Ramos (cell line): ENCODE results near the gene LRRC32.

Experiments used
- in situ Hi-C: fragments of 300-500 bp; cut with MboI; formaldehyde crosslinking; loops from one replicate; pipeline ENCODE4 v1.14.3; 2022; ENCODE audit warnings: low sequenced_read_pairs; ENCODE audit not compliant: unreplicated experiment

The LRRC32 gene

DNA sequence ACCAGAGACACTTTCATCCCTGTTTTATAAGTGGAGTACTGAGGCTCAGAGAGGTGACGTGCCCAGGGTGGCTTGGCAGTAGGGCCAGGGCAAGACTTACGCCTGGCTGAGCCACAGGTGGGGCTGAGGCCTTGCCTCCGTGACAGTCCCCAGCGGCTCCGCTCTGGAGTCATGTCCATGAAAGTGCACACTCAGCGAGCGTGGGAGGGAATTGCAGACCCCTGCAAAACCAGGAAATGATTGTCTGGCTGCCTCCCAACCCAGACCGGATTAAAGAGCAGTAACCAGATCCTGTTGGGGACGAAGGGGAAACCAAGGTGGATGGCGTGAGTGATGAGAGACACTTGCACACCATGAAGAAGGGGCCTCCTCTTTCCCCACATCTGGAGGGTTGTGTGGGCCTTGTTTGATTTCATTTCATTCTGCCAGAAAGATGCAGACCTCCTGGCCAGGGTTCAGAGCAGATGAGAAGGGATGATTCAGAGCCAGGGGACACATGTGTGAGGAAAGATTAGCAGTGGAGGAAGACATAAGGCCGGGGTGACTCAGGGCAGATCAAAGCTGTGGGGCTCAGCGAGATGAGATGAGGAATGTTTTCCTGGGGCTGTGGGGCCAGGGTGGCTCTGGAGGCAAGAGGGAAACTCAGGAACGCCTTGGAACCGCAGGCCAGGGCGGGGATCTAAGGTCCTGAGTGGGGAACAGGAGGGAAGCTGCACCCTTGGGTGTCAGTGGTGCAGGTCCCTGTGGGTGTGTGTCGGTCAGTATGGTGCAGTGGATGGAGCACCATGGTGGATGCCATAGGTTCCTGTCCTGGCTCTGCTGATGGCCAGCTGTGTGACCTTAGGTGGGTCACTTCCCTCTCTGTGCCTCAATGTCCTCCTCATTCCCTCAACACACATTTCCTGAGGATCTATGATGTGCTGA, 29.9 kb upstream of the LRRC32 start:
- in situ Hi-C loops, result no loop called here

GRCh38 chr11:76699451-76700091, 29.0 kb upstream of the LRRC32 start:
- in situ Hi-C loops, result loop anchor here (25.0 kb wide), 1 partner anchor 487 kb away; the partner anchor contains the start of gene WNT11

DNA sequence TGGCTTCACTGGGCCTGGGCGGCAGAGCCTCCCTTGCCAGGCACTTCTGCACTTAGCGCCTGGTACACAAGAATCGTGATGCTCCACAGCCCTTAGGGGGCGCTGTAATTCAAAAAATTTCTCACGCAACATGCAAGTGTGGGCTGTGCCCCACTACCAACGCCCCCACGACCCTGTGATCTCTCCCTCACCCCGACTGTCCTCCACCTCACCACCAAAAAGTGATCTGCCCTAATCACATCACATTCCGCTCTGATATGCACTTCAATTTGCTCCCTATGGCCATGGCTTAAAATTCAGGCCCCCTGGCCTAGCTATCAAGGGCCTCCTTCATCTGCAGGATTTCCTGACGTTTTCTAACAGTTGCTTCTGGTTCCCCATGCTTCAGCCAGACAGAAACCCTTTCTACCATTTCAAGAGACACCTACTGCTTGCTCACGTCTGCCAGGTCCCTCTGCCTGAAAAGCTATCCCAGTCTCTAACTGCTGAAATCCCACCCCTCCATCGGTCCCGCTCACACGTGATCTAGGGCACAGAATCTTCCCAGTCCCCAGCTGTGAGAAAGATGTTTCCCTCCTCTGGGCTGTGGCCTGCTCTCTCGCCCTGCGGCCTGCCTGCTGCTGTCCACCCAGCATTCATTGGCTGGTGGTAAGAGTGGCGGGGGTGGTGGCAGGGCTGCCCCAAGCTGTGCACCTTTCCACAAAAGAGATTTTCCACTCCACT, 27.9 kb upstream of the LRRC32 start:
- in situ Hi-C loops, result loop anchor here (25.0 kb wide), 1 partner anchor 486 kb away; the partner anchor contains the start of gene WNT11

DNA sequence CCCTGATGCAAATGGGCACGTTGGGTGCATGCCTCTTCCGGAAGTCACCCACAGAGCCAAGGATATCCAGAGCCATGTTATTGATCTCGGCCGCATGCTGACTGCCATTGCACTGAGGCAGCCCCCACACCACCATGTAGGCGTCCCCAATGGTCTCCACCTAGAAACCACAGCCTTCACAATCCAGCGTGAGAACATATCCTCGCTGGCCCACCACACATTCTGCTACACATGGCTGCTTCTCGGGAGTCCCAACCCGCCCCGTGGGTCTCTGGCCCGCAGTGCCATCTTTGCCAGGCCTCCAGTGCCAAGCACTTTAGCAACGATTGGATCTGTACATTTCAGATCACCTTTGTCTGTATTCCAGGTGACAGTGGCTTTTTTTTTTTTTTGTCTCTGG, 26.2 kb upstream of the LRRC32 start:
- in situ Hi-C loops, result loop anchor here (25.0 kb wide), 1 partner anchor 484 kb away; the partner anchor contains the start of gene WNT11

- in situ Hi-C loops, result loop anchor here (25.0 kb wide), 1 partner anchor 483 kb away; the partner anchor contains the start of gene WNT11
Observed at GRCh38 chr11:76695771-76696170, 25.2 kb upstream of the LRRC32 start.

GRCh38 chr11:76695133-76695532, 24.6 kb upstream of the LRRC32 start:
- in situ Hi-C loops, result loop anchor here (25.0 kb wide), 1 partner anchor 483 kb away; the partner anchor contains the start of gene WNT11

DNA sequence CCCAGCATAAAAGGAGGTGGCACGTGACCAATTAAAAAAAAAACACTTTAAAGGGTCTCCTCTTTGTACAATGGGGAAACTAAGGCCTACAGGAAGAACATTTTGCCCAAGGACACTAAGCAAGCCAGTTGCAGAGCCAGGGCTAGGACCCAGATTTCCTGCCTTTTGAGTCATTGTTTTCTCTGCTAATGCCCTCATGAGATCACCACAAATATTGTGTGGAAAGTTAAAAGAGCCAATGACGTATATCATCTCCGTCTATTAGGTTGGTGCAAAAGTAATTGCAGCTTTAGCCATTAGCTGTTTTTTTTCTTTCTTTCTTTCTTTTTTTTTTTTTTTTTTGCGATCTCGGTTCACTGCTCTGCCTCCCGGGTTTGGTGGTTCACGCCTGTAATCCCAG, 24.1 kb upstream of the LRRC32 start:
- in situ Hi-C loops, result loop anchor here (25.0 kb wide), 1 partner anchor 482 kb away; the partner anchor contains the start of gene WNT11

GRCh38 chr11:76693806-76694205, 23.3 kb upstream of the LRRC32 start:
- in situ Hi-C loops, result loop anchor here (25.0 kb wide), 1 partner anchor 482 kb away; the partner anchor contains the start of gene WNT11

DNA sequence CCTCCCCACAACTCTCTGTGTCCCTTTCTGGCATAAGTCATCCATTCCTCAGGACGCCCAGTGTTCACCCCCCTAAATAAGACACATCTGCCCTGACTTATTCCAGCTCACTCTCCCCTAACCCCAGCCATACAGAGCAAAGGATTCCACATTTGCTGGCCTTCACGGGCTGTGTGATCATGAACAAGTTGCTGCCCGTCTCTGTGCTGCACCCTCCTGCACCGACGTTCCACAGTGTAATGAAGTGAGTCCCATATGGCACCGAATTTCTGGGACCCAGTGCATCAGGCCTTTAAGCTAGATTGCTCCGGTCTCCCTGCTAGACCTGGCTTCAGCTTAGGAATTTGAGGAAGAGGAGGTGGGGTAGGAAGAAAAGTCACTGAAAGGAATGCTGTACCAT, 22.4 kb upstream of the LRRC32 start:
- in situ Hi-C loops, result loop anchor here (25.0 kb wide), 1 partner anchor 481 kb away; the partner anchor contains the start of gene WNT11

- in situ Hi-C loops, result loop anchor here (25.0 kb wide), 1 partner anchor 479 kb away; the partner anchor contains the start of gene WNT11
Observed at GRCh38 chr11:76691655-76692054, 21.1 kb upstream of the LRRC32 start.

GRCh38 chr11:76690736-76691135, 20.2 kb upstream of the LRRC32 start:
- in situ Hi-C loops, result loop anchor here (25.0 kb wide), 1 partner anchor 478 kb away; the partner anchor contains the start of gene WNT11

GRCh38 chr11:76689313-76690260, 19.0 kb upstream of the LRRC32 start:
- in situ Hi-C loops, result loop anchor here (25.0 kb wide), 1 partner anchor 477 kb away; the partner anchor contains the start of gene WNT11

DNA sequence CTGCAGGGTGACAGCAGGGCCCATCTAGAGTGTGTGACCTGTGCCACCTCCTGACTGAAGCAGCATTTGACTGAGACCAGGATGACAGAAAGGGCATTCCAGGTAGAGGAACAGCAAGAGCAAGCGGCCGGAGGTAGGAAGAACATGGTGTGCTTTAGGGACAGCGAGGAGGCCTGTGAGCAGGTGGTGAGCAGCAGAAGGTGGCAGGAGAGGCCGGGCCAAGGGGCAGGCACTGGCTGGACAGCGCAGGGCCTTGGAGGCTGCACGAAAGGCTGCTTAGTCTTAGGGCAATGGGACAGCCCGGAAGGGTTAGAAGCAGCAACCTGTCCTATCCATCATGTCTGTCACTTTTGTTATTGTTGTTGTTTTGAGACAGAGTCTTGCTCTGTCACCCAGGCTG, 17.6 kb upstream of the LRRC32 start:
- in situ Hi-C loops, result loop anchor here (25.0 kb wide), 1 partner anchor 476 kb away; the partner anchor contains the start of gene WNT11

DNA sequence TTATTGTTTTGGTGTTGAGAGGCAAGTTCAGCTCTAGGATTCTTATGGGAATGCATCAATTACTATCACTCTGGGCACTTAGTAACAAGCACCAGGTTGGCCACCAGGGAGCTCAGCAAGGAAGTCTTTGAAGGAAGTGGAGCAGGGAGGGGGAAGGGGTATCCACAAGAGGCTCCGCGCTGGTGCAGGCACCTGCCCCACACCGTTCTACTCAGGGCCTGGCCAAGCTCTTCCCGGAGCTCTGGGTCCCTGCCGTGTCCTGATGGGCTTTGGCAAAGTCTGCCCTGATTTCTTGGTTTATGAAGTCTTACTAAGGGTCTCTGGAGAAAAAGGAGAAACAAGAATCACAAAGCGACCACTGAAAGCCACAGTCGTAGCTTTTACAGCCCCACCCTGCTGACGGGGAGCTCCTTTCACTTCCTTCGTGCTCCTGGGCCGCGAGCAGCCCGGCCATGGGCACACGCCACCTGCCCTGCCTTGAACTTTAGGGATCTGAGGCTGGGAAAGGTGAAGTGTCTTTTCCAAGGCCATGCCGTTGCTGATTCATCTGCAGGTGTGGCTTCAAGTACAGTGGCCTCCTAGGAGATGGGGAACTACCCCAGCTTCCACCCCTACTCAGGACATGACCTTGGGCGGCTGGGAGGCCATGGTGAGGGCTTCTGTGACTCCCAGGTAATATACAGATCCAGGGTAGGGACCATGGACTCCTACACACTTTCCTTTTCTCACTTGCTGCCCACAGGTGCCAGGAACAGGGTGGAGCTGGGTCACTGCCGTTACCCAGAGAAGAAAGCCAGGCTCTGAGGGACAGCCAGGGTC, 15.9 kb upstream of the LRRC32 start:
- in situ Hi-C loops, result loop anchor here (25.0 kb wide), 1 partner anchor 474 kb away; the partner anchor contains the start of gene WNT11

- in situ Hi-C loops, result loop anchor here (25.0 kb wide), 1 partner anchor 474 kb away; the partner anchor contains the start of gene WNT11
Observed at GRCh38 chr11:76685831-76686230, 15.3 kb upstream of the LRRC32 start.

DNA sequence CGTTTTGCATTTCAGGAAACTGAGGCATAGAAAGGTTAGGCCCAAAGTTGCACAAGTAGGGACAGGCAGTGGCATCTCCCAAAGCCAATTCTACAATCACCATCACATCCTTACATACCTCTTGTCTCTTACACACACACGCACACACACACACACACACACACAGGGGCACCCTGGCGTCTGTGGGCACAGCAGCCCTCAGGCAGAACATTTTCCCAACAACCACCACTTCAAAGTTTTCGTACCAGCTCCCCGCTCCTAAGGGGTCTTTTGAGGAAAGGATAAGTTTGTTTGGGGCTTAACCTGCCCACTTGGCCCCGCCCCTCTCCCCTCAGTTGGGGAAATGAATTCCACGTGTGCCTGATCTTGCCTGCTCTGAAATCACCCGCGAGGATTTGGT, 14.7 kb upstream of the LRRC32 start:
- in situ Hi-C loops, result loop anchor here (25.0 kb wide), 1 partner anchor 473 kb away; the partner anchor contains the start of gene WNT11

DNA sequence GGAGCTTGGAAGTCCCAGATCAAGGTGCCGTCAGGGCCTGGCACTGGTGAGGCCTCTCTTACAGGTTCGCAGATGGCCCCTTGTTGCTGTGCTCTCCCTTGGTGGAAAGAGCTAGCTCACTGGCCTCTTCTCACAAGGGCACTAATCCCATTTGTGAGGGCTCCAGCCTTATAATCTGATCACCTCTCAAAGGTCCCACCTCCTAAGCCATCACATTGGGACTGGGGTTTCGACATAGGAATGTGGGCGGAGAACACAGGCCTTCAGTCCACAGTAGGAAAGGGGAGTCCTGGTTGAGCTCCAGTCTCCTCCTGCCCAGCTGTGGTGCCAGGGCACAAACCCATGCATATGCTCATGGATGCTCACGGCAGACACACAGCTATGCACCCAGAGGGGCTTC, 14.0 kb upstream of the LRRC32 start:
- in situ Hi-C loops, result loop anchor here (5.0 to 25.0 kb wide), 2 partner anchors 92 to 472 kb away; partner anchors contain the start of gene WNT11
